Measurements from ENCODE around the gene PDE2A.
A peak's percentile ranks its signal among the peaks of the same experiment; 100 is the strongest.

PDE2A gene

DNA sequence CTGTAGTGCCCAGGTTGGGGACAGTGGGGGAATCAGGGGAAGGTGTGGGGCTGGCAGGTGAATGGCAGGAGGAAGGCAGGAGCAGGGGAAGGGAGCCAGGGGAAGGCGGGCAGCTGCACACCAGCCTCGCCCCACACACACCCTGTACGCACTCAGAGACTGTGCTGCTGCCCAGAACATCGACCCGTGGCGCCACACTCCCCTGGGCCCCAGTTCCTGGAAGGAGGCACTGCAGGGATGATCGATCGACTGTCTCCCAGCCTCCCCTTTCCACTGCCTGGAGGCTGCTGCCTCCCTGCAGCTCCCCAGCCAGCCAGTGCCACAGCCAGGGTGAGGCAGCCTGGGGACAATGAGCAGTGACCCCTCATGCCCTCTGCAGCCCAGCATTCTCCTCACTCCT is 19.2 kb downstream of the PDE2A start:
- no peak for DNase-seq

DNA sequence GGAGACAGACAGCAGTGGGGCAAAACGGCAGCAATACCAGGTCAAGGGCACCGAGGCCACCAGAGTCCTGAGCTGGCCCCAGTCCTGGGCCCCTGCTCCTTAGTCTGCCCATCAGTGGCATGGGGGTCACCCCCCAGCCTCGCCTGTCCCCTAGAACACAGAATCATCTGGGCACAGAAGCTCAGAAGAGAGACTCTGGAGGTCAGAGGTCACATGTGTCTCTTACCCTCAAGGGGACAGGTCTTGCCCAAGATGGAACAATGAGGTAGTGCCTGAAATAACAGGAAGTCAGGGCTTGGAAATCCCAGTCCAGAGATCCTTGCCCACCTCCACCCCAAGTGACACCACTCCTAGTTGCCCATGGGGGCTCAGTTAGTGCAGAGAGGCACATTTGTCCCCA is 20.6 kb downstream of the PDE2A start:
- DNase-seq: no peak

DNA sequence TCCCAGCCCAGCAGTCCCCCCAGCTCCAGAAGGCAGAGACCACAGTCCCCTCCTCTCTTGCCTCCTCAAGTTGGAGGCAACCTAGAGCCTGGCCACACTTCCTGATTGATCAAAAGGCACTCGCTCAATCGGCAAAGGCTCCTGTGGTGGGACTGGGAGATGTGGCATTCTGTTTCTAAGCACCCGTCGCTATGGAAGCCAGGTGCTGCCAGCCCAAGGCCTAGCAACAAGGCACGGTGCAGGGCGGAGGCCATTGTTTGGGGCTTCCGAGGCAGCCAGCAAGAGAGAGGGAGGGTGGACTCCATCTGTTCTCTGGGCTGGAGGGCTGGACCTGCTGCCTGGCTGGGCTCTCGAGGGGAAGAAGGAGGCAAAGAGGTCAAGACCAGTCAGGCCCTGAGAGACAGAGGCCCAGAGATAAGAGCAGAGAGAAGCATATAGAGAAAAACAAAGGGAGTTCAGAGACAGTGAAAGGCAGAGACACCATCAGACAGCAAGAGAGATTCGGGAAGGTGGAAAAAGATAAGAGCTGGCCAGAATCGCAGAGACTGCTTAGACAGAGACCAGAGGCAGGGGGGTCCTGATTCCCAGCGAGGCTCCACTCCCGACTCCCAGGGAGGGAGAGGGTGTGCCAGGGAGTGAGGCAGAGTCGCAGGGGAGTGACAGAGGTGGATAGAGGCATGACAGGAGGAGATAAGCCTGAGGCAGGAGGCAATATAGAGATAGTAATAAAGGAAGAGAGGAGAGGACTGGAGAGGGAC is 21.2 kb downstream of the PDE2A start:
- no peak for DNase-seq

DNA sequence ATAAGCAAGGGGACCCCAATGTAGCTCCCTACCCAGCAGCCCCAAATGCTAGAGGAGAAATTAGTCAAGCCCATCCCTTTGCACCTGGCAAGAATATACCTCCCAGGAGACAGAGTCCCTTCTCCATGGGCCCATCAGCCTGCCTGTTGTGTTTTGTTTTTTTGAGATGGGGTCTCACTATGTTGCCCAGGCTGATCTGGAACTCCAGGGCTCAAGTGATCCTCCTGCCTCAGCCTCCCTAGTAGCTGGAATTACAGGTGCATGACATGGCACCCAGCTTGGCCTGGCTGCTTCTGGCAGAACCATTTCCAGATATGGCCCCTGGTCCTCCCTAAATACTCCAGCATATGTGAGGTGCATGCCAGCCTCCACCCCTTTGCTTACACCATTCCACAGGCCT is 22.1 kb downstream of the PDE2A start:
- no peak for DNase-seq

DNA sequence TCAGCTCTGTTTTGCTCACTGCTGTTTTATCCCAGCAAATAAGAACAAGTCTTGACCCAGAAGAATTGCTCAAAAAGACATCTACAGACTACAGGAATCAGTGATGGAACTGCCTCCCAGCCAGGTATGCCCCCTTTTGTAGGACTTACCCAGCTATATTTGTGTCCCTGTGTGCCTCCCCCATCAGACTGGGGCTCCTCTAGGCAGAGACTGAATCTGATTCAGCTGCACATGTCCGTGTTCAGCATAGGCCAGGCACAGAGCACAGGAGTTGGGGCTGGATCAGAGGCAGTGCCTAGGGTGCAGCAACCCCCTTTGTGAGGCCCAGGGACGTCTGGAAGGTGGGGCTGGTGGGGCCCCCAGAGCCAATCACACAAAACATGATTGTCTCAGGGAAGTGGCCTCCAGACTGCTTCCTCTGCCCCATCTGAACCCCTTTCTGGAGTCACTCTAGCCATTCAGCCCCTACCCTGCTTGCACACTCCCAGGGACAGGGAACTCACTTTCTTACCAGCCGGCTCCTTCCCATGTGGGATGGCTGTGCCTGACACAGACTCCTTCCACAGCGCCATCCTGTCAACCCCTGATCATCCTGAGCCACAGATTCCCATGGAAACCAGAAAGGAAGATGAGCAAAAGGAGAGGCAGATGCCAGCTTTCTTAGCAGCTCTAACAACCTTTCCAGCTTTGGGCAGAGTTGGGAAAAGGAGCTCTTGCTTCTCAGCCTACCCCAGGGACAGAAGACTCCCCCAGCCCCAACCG is 24.8 kb downstream of the PDE2A start:
- DNase-seq: no peak

DNA sequence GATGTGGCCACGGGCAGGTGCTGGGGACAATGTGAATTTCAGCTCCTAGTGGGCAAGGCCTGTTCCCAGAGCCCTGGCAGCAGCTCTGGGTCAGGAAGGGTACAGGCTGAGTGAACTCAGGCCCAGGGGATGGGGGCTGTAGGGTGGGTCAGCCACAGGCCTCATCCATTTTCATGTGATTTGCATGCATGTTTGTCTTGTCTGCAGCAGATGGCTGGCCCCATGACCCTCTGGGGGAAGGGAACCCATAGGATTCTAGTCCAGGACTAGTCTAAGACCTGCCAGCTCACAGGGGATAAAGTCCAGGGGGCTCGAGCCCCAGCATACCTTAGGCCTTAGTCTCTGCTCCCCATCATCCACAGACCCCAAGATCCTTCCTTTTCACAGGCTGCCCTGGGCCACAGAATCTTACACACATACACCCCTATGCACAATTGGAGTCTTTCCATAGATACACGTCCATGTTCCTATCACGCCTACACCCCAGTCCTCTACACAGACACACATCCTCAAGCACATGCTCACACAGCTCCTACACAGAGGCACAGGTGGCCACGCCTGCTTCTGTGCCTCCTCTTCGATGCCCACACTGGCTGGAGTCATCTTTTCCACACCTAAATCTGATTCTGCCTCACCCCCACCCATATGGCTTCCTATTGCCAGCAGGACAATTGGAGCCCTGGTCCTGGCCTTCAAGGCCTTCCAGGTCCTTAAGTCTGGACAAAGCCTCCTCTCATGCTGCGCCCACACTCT is 25.7 kb downstream of the PDE2A start:
- no peak for DNase-seq

DNA sequence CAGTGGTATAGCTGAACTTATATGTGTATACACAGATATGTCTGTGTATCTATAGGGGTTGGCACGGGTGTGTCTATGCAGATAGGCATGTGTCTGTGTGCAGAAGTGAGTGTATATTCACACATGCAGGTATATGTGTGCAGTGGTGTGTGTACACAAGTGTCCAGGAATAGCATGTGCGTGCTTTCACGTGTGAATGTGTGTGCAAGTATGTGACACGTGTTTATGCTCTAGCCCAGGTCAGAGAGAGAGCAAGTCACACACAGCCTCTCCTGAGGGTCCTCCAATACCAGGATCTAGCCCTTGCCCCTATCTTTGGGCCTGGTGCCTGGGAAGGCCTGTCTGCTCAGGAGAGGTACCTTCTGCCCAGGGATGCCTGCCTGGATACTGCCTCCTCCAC is 26.3 kb downstream of the PDE2A start:
- DNase-seq: no peak

DNA sequence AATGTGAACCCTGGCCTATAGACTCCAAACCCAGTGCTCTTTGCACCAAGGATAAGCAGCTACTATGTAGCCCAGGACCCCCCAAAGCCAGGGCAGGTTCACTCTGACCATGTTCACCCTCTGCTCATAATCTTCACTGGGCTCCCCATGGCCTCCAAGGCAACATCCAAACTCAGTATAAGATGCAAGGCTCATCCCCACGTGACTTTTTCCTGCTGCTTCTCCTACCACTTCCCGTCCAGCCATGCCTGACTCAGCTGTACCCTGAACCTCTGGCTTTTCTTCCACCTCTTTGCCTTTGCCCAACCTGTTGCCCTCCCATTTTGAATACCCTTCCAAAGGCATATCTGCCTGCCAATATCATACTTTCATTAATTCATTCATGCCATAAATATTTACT is 27.8 kb downstream of the PDE2A start:
- DNase-seq: no peak

DNA sequence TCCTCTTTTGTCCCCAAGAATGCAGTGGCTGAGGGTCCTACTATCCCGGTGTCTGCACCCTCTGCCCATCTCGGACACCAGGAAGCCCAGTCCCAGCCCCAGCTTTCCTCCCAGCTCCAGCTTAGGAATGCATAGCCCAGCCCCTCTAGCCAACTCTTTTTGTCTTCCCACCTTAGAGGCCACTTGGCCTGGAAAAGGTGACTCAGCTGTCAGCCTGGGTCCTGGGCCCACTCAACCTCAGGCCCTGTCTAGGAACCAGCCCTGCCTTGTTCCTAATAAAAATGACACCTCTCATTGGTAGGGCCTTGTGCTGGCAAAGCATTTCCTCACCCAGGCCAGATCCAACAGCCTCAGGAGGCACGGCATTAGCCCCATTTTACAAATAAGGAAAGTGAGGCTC is 28.2 kb downstream of the PDE2A start:
- no peak for DNase-seq

DNA sequence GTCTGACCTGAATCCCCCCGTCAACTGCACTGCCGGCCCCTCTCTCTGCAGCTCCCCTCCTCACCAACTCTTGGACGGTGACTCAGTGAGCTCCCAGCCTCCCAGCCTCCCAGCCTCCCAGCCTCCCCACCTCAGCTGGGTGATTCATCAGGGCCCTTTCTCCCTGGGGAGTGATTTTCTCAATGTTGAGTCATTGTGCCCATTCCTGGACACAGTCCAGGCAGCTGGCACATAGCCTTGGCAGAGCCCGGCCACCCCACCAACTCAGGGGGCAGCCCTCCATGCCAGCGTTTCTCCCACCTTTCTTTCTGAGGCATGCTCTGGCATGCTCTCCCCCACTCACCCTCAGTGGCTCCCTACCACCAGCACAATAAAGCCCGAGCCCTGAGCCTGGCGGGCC is 30.7 kb downstream of the PDE2A start:
- no peak for DNase-seq

DNA sequence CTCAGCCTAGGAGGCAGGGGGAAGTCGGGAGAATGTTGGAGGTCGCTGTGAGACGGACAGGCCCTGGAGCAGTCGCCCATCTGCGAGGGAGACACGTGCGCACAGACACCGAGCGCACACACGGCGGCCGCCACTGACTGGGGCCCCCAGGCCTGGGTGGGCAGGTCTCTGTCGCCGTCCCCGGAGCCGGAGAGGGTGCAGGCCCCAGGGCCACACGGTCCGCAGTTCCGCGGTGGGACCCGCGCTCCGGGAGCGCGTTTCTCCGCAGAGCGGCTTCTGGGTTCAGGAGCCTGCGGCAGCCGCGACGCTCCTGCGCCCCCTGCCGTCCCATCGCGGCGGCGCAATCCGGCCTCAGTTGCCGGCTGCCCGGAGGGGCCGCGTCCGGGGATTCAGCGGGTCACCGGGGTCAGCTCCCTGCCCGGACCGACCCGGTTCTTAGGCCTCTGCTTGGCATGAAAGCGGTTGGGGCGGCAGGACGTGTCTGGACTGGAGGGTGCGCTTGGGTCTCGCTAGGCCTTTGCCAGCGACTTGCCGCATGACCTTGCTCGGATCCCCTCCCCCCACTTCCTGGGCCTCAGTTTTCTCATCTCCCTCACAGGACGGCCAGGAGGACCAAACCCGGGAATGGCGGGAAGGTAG is 31.2 kb downstream of the PDE2A start:
- DNase-seq: peak; percentile 43

DNA sequence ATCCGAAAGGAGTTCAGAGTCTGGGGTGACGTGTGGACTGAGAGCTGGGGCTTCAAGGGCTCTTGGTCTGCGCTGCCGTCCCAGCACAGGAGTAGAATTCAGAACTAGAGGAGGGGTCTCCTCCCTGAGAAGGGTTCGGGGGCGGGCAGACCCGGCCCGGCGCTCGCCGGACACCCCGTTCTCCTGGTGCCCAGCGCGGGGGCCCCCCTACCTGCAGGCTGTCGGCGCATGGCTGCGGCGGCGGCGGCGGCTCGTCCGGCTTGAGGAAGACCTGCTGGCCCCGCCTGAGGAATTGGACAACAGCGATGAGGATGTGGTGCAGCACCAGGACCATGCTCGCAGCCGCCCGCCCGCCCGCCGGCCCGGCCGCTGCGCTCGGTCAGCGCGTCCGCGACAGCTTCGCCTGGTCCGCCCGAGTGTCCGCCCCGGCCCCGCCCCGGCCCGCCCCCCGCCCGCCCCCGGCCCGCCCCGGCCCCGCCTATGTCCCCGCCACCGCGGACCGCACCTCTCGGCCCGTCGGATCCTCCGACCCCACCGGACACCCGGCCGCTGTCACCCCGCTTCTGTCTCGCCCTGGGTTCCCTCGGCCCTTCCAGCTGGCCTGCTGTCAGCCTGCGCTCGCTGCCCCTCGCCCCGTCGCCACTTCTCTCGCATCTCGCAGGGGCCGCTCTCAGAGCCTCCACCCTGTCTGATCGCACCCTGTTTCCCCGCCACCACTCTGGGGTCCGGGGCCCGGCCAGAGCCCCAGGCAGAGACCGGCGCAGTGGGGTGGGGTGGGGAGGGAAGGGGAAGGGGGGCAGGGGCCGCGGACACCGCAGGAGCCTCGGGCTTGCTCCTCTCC is 32.0 kb downstream of the PDE2A start:
- DNase-seq: no peak

DNA sequence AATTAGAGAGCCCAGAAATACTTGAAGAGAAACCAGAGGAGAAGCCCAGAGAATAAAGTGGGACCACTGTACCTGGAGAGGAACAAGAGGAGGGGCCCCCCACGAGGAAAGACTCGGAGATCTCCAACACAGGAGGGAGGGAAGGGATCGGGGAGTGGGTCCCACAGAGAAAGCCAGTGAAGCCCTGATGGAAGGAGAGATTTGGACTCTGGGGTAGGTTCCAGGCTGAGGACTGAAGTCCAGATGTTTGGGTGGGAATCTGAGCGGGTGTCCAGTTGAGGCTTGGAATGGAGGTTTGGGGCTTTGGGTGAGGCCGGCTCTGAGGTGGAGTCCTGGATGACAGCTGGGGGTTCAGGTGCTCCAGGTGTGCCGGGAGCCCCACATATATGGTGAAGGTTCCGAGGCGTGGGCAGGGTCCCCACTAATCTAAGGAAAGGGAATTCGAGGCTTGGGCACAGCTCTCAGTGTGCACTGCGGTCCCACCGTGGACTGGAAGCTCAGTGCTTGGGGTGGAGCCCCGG is 32.6 kb downstream of the PDE2A start:
- no peak for DNase-seq

DNA sequence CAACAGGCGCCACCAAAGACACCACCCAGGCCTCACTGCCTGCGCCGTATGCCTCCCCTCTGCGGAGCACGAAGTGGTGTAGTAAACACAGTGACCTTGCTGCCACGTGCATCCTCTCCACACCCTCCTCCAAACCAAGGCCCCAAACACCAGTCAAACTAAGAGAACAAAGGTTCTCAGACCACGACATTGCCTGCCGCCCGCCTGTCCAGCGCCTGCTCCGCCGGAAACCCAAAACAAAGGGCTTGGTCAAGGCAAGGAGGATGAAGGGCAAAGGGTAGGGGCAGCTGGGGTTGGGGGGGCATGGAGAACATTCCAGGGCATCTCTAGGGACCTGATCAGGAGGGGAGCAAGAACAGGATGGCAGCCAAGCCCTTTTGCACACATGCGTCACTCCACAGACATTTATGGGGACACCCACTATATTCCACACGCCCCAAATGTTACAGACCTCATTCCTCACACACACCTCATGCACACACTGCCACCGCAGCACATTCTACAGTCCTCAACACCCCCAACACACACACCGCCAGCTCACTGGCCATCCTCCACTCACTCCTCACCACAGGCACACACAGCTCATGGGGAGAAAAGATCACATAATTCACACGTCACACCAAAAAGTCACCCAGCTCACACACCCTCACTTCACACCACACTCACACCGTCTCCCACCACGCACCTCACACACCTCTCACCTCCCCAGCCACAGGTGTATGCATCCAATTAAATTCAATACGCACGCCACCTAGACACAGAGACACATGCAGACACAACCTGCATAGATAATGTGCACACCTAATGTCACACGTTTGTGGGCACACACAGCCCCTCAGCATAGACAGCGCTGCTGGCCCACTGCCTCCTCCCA is 34.5 kb downstream of the PDE2A start:
- no peak for DNase-seq

DNA sequence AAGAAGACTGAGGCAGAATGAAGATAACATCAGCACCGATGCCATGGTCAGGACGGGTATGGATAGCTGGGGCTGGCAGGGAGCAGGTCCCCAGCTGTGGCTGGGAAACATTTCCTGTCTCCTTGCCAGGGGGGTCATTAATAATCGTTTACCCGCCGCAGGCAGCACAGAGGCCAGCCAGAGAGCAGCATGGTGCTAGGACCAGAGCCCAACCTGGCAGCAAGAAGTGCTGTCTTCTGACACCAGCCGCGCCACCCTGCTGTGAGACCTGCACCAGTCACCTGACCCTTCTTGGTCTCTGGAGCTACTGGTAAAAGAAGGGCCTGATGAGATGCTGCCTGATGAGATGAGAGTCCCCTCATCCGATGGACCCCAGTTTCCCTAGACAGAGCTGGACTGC is 36.3 kb downstream of the PDE2A start:
- DNase-seq: no peak

DNA sequence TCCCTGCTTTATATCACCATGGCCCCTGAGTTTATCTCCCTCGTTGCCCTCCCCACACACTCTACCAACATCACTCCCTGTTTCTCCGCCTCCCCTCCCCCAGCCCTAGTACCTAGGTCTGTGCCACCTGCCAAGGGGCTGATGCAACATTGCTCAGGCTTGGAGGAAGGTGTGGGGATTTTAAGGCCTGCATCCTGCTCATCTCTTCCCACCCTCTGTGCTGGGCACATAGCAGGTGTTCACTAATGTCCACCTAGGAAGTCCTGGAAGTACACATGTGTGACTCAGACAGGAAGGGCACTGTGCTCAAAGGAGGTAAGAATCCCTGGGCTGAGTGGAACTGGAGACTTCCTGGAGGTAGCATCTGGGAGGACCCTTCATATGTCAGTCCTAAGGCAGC is 37.0 kb downstream of the PDE2A start:
- DNase-seq: no peak

DNA sequence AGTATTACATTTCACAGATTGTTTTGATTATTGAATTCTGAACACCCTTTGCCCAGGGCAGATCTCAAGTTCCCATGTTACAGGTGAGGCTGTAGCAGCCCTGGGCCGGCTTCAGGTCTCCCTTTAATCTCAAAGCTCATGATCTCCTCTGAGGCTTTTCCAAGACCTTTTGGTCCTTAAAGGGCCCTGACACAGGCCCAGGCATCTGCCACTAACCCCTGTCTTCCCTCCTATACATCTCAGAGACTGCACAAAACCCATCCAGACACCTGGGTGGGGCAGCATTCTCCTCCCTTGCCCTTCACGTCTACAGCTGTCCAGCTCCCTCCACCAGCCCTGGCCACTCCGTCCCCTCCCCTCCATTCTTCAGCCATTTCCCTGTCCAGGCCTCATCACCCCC is 37.8 kb downstream of the PDE2A start:
- DNase-seq: no peak

DNA sequence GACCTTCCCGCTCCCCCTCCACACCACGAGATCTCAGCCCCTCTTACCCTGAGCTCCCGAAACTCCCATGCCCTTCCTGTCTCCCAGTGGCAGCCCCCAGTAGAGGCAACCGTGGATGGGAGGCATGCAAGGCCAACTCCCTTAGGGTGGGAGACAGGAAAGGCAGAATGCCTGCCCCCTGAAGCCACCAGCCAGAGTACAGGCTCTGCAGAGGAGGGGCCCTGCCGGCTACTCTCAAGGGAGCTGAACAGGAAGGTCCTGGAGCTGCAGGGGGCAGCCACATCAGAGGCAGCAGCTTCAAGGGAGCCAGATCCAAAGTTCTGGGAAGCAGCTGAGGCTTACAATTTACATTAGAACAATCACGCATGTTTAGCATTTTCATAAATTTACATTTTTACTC is 38.3 kb downstream of the PDE2A start:
- DNase-seq: no peak

DNA sequence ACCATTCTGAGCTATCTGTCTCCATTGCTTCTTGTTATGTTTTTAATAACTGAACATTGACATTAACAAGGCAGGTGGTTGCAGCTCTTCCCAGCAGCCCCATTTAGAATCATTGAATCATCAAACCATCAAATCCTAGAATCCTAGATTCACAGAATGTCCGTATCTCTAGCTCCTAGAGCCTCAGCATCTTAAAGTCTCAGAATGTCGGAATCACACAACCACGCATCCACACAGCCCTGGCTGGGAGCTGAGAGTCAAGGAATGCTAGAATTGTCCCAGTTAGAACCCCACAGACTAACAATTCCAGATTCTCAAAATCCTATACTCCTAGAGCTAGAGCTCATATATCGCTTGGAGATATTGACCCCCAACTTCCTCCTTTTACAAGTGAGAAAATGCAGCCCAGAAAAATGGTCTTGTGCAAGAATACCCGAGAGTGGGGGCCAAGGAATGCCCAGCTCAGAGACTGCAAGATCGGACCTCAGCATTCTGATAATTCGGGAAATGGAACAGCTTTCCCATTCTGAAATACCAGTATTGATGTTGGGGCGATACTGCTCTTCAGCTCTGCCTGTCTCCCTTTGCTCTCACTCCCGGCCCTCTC is 38.8 kb downstream of the PDE2A start:
- no peak for DNase-seq

DNA sequence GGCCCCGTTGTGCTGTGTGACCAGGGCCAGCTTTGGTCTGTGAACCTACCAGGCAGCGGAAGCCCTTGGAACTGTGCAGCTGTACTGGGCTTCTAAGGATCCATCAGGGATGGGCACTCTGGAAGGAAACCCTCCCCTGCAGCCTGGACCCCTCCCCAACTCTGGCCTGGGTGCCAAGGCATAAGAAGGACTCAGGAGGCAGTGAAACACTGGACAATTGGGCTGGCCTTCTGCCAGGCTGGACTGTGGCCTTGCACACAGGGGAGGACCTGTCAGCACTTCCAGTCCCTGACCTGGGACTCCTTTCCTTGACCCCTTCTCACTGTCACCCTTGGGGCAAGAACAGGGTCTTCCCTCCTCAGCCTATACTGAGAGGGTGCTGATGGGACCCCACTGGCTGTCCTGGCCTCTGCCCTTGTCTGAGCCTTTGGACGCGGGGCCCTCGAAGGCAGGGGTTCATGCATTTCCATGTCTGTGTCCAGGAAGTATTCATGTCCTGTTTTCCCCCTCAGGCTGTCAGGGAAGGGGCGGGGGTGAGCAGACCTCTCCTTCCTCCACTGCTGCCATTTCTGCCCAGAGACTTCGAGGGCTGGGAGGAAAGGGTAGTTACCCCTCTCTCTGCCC is 39.6 kb downstream of the PDE2A start:
- DNase-seq: no peak
